GM12878 (cell line): Measurements from ENCODE around the gene CCDC12.

Experiments
- E4F1 ChIP-seq: fragments of 450-650 bp; IDR thresholded peaks from 2 replicates; pipeline ENCODE4 v1.6.1; 2018; ENCODE audit warnings: borderline replicate concordance, mild to moderate bottlenecking; ENCODE audit not compliant: partially characterized antibody
- EZH2 ChIP-seq: IDR thresholded peaks from 2 replicates; pipeline ENCODE4 v1.6.1; 2012; ENCODE audit warnings: low read depth, mild to moderate bottlenecking, control low read depth, inconsistent platforms, low read length, borderline replicate concordance; ENCODE audit not compliant: control insufficient read depth
- JUND ChIP-seq: IDR thresholded peaks from 2 replicates; pipeline ENCODE4 v1.6.1; 2012; ENCODE audit warnings: low read depth, mild to moderate bottlenecking, low read length, improper control_type of control experiment, moderate library complexity
- LARP7 ChIP-seq: fragments of 450-650 bp; IDR thresholded peaks from 2 replicates; pipeline ENCODE4 v1.6.1; 2017; ENCODE audit warnings: mild to moderate bottlenecking
- NFIC ChIP-seq: IDR thresholded peaks from 2 replicates; pipeline ENCODE4 v1.6.1; 2012; ENCODE audit warnings: low read depth, mild to moderate bottlenecking, inconsistent platforms, low read length, moderate library complexity
- NR2C2 ChIP-seq: IDR thresholded peaks from 2 replicates; pipeline ENCODE4 v1.6.1; 2011; ENCODE audit warnings: borderline replicate concordance, low read depth; ENCODE audit not compliant: control insufficient read depth, insufficient read length
- POLR2A ChIP-seq: IDR thresholded peaks from 2 replicates; pipeline ENCODE4 v1.6.1; 2011; ENCODE audit warnings: low read depth, mild to moderate bottlenecking, low read length
- RAD21 ChIP-seq: IDR thresholded peaks from 2 replicates; pipeline ENCODE4 v1.6.1; 2011; ENCODE audit warnings: mild to moderate bottlenecking, low read depth, low read length, moderate library complexity; ENCODE audit not compliant: insufficient read depth
- TBL1XR1 ChIP-seq: IDR thresholded peaks from 2 replicates; pipeline ENCODE4 v1.6.1; 2012; ENCODE audit warnings: low read depth, low read length, improper control_type of control experiment
- ZBTB33 ChIP-seq: fragments of 450-650 bp; IDR thresholded peaks from 2 replicates; pipeline ENCODE4 v1.6.1; 2017; ENCODE audit warnings: mild to moderate bottlenecking
- TF ChIP-seq, protein P1 (sequence below), 3 experiments: IDR thresholded peaks in 2 of 3; conservative IDR thresholded peaks in 1 of 3; 2 replicates each; pipeline ENCODE4 v1.5.1; 2011; ENCODE audit warnings: low read depth in 3 of 3, low read length in 3 of 3, mild to moderate bottlenecking in 3 of 3, control low read depth in 2 of 3, moderate library complexity in 2 of 3, inconsistent platforms in 1 of 3, mixed read lengths in 1 of 3; ENCODE audit not compliant: control insufficient read depth in 2 of 3, insufficient read depth in 1 of 3; ENCODE audit errors: extremely low read depth in 1 of 3
- TF ChIP-seq, protein P2 (sequence below): fragments of 450-650 bp; formaldehyde crosslinking; IDR thresholded peaks from 2 replicates; pipeline ENCODE4 v1.4.0; 2022; ENCODE audit warnings: mild to moderate bottlenecking, moderate library complexity
- TF ChIP-seq, protein P3 (sequence below): IDR thresholded peaks from 2 replicates; pipeline ENCODE4 v1.6.1; 2012; ENCODE audit warnings: low read length, inconsistent platforms

- TF ChIP-seq, protein P1, sequence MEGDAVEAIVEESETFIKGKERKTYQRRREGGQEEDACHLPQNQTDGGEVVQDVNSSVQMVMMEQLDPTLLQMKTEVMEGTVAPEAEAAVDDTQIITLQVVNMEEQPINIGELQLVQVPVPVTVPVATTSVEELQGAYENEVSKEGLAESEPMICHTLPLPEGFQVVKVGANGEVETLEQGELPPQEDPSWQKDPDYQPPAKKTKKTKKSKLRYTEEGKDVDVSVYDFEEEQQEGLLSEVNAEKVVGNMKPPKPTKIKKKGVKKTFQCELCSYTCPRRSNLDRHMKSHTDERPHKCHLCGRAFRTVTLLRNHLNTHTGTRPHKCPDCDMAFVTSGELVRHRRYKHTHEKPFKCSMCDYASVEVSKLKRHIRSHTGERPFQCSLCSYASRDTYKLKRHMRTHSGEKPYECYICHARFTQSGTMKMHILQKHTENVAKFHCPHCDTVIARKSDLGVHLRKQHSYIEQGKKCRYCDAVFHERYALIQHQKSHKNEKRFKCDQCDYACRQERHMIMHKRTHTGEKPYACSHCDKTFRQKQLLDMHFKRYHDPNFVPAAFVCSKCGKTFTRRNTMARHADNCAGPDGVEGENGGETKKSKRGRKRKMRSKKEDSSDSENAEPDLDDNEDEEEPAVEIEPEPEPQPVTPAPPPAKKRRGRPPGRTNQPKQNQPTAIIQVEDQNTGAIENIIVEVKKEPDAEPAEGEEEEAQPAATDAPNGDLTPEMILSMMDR (IDR thresholded peaks at IDR 0.05 in 2 of 3, conservative IDR thresholded peaks at IDR 0.05 in 1 of 3; ENCODE audit: control insufficient read depth in 2 of 3, extremely low read depth in 1 of 3, insufficient read depth in 1 of 3, low read depth in 3 of 3, low read length in 3 of 3), result no peak
- TF ChIP-seq LARP7 (no peak), NR2C2 (no peak), POLR2A (no peak), EZH2 (no peak), NFIC (no peak), JUND (no peak), RAD21 (no peak), TBL1XR1 (no peak), E4F1 (no peak), ZBTB33 (no peak)
- TF ChIP-seq, protein P2, sequence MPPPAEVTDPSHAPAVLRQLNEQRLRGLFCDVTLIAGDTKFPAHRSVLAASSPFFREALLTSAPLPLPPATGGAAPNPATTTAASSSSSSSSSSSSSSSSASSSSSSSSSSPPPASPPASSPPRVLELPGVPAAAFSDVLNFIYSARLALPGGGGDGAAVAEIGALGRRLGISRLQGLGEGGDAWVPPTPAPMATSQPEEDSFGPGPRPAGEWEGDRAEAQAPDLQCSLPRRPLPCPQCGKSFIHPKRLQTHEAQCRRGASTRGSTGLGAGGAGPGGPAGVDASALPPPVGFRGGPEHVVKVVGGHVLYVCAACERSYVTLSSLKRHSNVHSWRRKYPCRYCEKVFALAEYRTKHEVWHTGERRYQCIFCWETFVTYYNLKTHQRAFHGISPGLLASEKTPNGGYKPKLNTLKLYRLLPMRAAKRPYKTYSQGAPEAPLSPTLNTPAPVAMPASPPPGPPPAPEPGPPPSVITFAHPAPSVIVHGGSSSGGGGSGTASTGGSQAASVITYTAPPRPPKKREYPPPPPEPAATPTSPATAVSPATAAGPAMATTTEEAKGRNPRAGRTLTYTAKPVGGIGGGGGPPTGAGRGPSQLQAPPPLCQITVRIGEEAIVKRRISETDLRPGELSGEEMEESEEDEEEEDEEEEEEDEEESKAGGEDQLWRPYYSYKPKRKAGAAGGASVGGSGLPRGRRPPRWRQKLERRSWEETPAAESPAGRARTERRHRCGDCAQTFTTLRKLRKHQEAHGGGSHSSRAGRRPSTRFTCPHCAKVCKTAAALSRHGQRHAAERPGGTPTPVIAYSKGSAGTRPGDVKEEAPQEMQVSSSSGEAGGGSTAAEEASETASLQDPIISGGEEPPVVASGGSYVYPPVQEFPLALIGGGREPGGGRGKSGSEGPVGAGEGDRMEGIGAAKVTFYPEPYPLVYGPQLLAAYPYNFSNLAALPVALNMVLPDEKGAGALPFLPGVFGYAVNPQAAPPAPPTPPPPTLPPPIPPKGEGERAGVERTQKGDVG (CRISPR knock-in tag), result no peak
- TF ChIP-seq, protein P3, sequence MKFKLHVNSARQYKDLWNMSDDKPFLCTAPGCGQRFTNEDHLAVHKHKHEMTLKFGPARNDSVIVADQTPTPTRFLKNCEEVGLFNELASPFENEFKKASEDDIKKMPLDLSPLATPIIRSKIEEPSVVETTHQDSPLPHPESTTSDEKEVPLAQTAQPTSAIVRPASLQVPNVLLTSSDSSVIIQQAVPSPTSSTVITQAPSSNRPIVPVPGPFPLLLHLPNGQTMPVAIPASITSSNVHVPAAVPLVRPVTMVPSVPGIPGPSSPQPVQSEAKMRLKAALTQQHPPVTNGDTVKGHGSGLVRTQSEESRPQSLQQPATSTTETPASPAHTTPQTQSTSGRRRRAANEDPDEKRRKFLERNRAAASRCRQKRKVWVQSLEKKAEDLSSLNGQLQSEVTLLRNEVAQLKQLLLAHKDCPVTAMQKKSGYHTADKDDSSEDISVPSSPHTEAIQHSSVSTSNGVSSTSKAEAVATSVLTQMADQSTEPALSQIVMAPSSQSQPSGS, result no peak
Measured at GRCh38 chr3:46986055-46986730, 9.6 kb upstream of the CCDC12 start.
